SK-N-SH (cell line): ENCODE measurements around the gene ZNF462. TPM values are rescaled to one million over a fixed set of nuclear protein-coding genes. Genes with fewer than 3 reads are reported as not detected.

Experiments used
- CTCF ChIA-PET: fragments of 300-600, 350-600 bp; formaldehyde crosslinking; extraction: SDS; loops from one replicate; lab custom pipeline; 2021; lab: Yijun Ruan, JAX
- POLR2A ChIA-PET: fragments of 350-600 bp; sonication (Branson Sonifier 250); formaldehyde crosslinking; extraction: SDS; loops from one replicate; lab custom pipeline; 2020; ENCODE audit warnings: antibody characterized with exemption, inconsistent platforms; lab: Yijun Ruan, JAX
- DNase-seq: peaks from one replicate; pipeline ENCODE4 v3.0.0; 2012
- H2AFZ ChIP-seq: fragments of 200-600 bp; sonication (generic); 2 replicates; pipeline ENCODE4 v1.8.1; 2016; ENCODE audit warnings: antibody characterized with exemption, mild to moderate bottlenecking, low read depth
- H3F3A ChIP-seq: fragments of 200-600 bp; sonication (generic); replicated peaks from 2 replicates; pipeline ENCODE3; 2016; ENCODE audit warnings: antibody characterized with exemption, mild to moderate bottlenecking; ENCODE audit not compliant: insufficient read depth
- H3K27ac ChIP-seq, 2 experiments: fragments of 200-500 bp in 1 of 2; fragments of 200-600 bp in 1 of 2; sonication (Bioruptor generic) in 1 of 2; sonication (generic), shearing (Covaris generic) in 1 of 2; 2 replicates each; pipeline versions ENCODE4 v1.5.1 to v1.6.1; 2014 to 2016; ENCODE audit warnings: low read depth in 2 of 2, inconsistent platforms in 1 of 2, low read length in 1 of 2, mild to moderate bottlenecking in 1 of 2, mixed read lengths in 1 of 2
- H3K27me3 ChIP-seq: fragments of 200-600 bp; sonication (generic), shearing (Covaris generic); 2 replicates; pipeline ENCODE4 v1.6.1; 2016; ENCODE audit warnings: mixed run types; ENCODE audit not compliant: insufficient read depth
- H3K36me3 ChIP-seq, 2 experiments: fragments of 200-500 bp in 1 of 2; fragments of 200-600 bp in 1 of 2; sonication (Bioruptor generic) in 1 of 2; sonication (generic) in 1 of 2; replicated peaks in 1 of 2; 2 replicates each; pipeline versions ENCODE3 to v1.5.1; 2014 to 2016; ENCODE audit warnings: low read length in 1 of 2, mild to moderate bottlenecking in 1 of 2; ENCODE audit not compliant: insufficient read depth in 2 of 2, control insufficient read depth in 1 of 2
- H3K4me1 ChIP-seq, 2 experiments: fragments of 200-500 bp in 1 of 2; fragments of 200-600 bp in 1 of 2; sonication (Bioruptor generic) in 1 of 2; sonication (generic), shearing (Covaris generic) in 1 of 2; 2 replicates each; pipeline versions ENCODE4 v1.5.1 to v1.6.1; 2014 to 2016; ENCODE audit warnings: low read depth in 1 of 2, low read length in 1 of 2, mixed run types in 1 of 2; ENCODE audit not compliant: insufficient read depth in 2 of 2, control insufficient read depth in 1 of 2
- H3K4me2 ChIP-seq: fragments of 200-600 bp; sonication (generic), shearing (Covaris generic); 2 replicates; pipeline ENCODE4 v1.6.1; 2017; ENCODE audit warnings: mixed run types
- H3K4me3 ChIP-seq, 2 experiments: fragments of 200-500 bp in 1 of 2; fragments of 200-600 bp in 1 of 2; sonication (Bioruptor generic) in 1 of 2; sonication (generic), shearing (Covaris generic) in 1 of 2; 2 replicates each; pipeline versions ENCODE4 v1.5.1 to v1.8.1; 2014 to 2016; ENCODE audit warnings: low read depth in 2 of 2, inconsistent platforms in 1 of 2, low read length in 1 of 2, mild to moderate bottlenecking in 1 of 2, mixed read lengths in 1 of 2, moderate library complexity in 1 of 2
- H3K79me2 ChIP-seq: fragments of 200-600 bp; sonication (generic); 2 replicates; pipeline ENCODE4 v1.8.1; 2017; ENCODE audit warnings: mild to moderate bottlenecking; ENCODE audit not compliant: insufficient read depth
- H3K9ac ChIP-seq: fragments of 200-600 bp; sonication (generic); 2 replicates; pipeline ENCODE4 v1.6.1; 2017; ENCODE audit warnings: mixed run types
- H3K9me2 ChIP-seq: fragments of 200-600 bp; sonication (generic); 2 replicates; pipeline ENCODE4 v1.6.1; 2017; ENCODE audit warnings: mixed run types
- H3K9me3 ChIP-seq: fragments of 200-600 bp; sonication (generic); 2 replicates; pipeline ENCODE4 v1.6.1; 2017; ENCODE audit warnings: mixed run types, mild to moderate bottlenecking, moderate library complexity
- H4K20me1 ChIP-seq: fragments of 200-600 bp; sonication (generic); 2 replicates; pipeline ENCODE4 v1.6.1; 2017; ENCODE audit warnings: mild to moderate bottlenecking, mixed run types; ENCODE audit not compliant: insufficient read depth
- CHD2 ChIP-seq: fragments of 150-350 bp; IDR thresholded peaks from 2 replicates; pipeline ENCODE4 v1.6.1; 2018; ENCODE audit warnings: low read length; ENCODE audit not compliant: partially characterized antibody
- EZH2phosphoT487 ChIP-seq: fragments of 200-600 bp; sonication (generic); IDR thresholded peaks from 2 replicates; pipeline ENCODE4 v1.6.1; 2017; ENCODE audit warnings: low read depth, mixed run types, mild to moderate bottlenecking, antibody characterized with exemption, moderate library complexity, borderline replicate concordance
- FOSL2 ChIP-seq: IDR thresholded peaks from 2 replicates; pipeline ENCODE4 v1.4.0; 2012; ENCODE audit warnings: low read depth, mild to moderate bottlenecking, moderate library complexity, borderline replicate concordance
- JUND ChIP-seq: IDR thresholded peaks from 2 replicates; pipeline ENCODE4 v1.4.0; 2012
- MEF2A ChIP-seq: IDR thresholded peaks from 2 replicates; pipeline ENCODE4 v1.4.0; 2012; ENCODE audit warnings: low read depth, borderline replicate concordance
- MXI1 ChIP-seq: IDR thresholded peaks from 2 replicates; pipeline ENCODE4 v1.6.1; 2012; ENCODE audit warnings: mild to moderate bottlenecking, low read depth, low read length, improper control_type of control experiment
- NFIC ChIP-seq: IDR thresholded peaks from 2 replicates; pipeline ENCODE4 v1.4.0; 2012; ENCODE audit warnings: borderline replicate concordance
- RAD21 ChIP-seq: IDR thresholded peaks from 2 replicates; pipeline ENCODE4 v1.6.1; 2012; ENCODE audit warnings: mild to moderate bottlenecking, low read length
- TAF1 ChIP-seq: IDR thresholded peaks from 2 replicates; pipeline ENCODE4 v1.6.1; 2012; ENCODE audit warnings: low read depth, mild to moderate bottlenecking, low read length, moderate library complexity, borderline replicate concordance
- TCF12 ChIP-seq: IDR thresholded peaks from 2 replicates; pipeline ENCODE4 v1.4.0; 2012
- WGBS: methylation state at CpG from one replicate; pipeline ENCODE4 v1.1.6; 2017; ENCODE audit warnings: low lambda C conversion rate; 5-methylcytosine and 5-hydroxymethylcytosine counted together
- polyA plus RNA-seq, 3 experiments: library from polyadenylated mRNA; depleted of rRNA; stranded (reverse); fragments of >200 nt; gene quantifications; 2 replicates each; pipeline ENCODE4 v1.2.3, GENCODE V29; 2012
- TF ChIP-seq, protein P1 (sequence below): IDR thresholded peaks from 2 replicates; pipeline ENCODE4 v1.4.0; 2012; ENCODE audit warnings: low read depth, borderline replicate concordance
- TF ChIP-seq, protein P2 (sequence below): IDR thresholded peaks from 2 replicates; pipeline ENCODE4 v1.4.0; 2012; ENCODE audit warnings: low read depth, borderline replicate concordance
- TF ChIP-seq, protein P3 (sequence below): IDR thresholded peaks from 2 replicates; pipeline ENCODE4 v1.4.0; 2012; ENCODE audit warnings: low read depth
- TF ChIP-seq, protein P4 (sequence below): IDR thresholded peaks from 2 replicates; pipeline ENCODE4; 2012

Gene ZNF462
- polyA plus RNA-seq, 1 of the 3 experiments (the other 2 are of a cell fraction) = 5.2 TPM

DNA sequence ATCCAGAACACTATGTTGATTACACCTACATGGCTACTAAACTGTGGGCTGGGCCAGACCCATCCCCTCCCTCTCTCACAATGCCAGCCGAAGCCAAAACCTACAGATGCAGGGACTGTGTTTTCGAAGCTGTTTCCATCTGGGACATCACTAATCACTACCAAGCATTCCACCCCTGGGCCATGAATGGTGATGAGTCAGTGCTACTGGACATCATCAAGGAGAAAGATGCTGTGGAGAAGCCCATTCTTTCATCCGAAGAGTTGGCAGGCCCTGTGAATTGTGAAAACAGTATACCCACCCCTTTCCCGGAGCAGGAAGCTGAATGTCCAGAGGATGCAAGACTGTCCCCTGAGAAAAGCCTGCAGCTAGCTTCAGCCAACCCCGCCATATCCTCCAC, 65.0 kb downstream of the ZNF462 start:
- POLR2A ChIA-PET = no interaction called here

DNA sequence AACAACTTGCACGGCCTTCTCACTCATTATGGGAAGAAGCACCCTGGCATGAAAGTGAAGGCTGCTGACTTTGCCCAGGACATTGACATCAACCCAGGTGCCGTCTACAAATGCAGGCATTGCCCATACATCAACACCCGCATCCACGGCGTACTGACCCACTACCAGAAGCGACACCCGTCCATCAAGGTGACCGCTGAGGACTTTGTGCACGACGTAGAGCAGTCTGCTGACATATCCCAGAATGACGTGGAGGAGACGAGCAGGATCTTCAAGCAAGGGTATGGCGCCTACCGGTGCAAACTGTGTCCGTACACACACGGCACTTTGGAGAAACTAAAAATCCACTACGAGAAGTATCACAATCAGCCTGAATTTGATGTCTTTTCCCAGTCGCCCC, 65.4 kb downstream of the ZNF462 start:
- ChIA-PET POLR2A (no interaction called here), CTCF (no interaction called here)
- Histone ChIP-seq H3F3A (no peaks in the 10 kb centered on the region), H3K9me2 (no peaks in the 10 kb centered on the region), H3K27ac (no peak overlapping the region), H4K20me1 (no peaks in the 10 kb centered on the region), H3K4me2 (no peak overlapping the region), H3K79me2 (no peaks in the 10 kb centered on the region)
- DNase-seq = no peak
- WGBS = 97% methylated on average over 17 of the region's 18 CpGs
- TF ChIP-seq TCF12 = no peak
- TF ChIP-seq, protein P1, sequence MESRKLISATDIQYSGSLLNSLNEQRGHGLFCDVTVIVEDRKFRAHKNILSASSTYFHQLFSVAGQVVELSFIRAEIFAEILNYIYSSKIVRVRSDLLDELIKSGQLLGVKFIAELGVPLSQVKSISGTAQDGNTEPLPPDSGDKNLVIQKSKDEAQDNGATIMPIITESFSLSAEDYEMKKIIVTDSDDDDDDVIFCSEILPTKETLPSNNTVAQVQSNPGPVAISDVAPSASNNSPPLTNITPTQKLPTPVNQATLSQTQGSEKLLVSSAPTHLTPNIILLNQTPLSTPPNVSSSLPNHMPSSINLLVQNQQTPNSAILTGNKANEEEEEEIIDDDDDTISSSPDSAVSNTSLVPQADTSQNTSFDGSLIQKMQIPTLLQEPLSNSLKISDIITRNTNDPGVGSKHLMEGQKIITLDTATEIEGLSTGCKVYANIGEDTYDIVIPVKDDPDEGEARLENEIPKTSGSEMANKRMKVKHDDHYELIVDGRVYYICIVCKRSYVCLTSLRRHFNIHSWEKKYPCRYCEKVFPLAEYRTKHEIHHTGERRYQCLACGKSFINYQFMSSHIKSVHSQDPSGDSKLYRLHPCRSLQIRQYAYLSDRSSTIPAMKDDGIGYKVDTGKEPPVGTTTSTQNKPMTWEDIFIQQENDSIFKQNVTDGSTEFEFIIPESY = no peak
- no peak for TF ChIP-seq MEF2A
- TF ChIP-seq FOSL2 = no peak
- TF ChIP-seq, protein P2, sequence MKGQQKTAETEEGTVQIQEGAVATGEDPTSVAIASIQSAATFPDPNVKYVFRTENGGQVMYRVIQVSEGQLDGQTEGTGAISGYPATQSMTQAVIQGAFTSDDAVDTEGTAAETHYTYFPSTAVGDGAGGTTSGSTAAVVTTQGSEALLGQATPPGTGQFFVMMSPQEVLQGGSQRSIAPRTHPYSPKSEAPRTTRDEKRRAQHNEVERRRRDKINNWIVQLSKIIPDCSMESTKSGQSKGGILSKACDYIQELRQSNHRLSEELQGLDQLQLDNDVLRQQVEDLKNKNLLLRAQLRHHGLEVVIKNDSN = no peak
- TF ChIP-seq, protein P3, sequence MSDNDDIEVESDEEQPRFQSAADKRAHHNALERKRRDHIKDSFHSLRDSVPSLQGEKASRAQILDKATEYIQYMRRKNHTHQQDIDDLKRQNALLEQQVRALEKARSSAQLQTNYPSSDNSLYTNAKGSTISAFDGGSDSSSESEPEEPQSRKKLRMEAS = no peak
- TF ChIP-seq MXI1 = no peak
- no peak for TF ChIP-seq RAD21
- no peak for TF ChIP-seq CHD2
- TF ChIP-seq, all 33 proteins: peak for 0
- no peaks in the 10 kb centered on the region for H3K27me3 ChIP-seq
- H3K36me3 ChIP-seq = peaks cover 45 to 96% of the 10 kb centered on the region in 2 experiments
- no peaks in the 10 kb centered on the region for H3K4me1 ChIP-seq
- no peak overlapping the region for H3K9ac ChIP-seq
- no peak overlapping the region for H2AFZ ChIP-seq
- no peaks in the 10 kb centered on the region for H3K9me3 ChIP-seq
- no peak overlapping the region for H3K4me3 ChIP-seq

More for the DNA sequence above, 65.0 kb downstream of the ZNF462 start:
- H3K27me3 ChIP-seq = no peaks in the 10 kb centered on the region
- no peak overlapping the region for H3K4me2 ChIP-seq
- H3K4me3 ChIP-seq = no peak overlapping the region
- peaks cover 41 to 95% of the 10 kb centered on the region in 2 experiments for H3K36me3 ChIP-seq
- H3K9me2 ChIP-seq = no peaks in the 10 kb centered on the region
- no peaks in the 10 kb centered on the region for H3K9me3 ChIP-seq
- no peaks in the 10 kb centered on the region for H4K20me1 ChIP-seq
- no peak overlapping the region for H3K9ac ChIP-seq
- no peaks in the 10 kb centered on the region for H3F3A ChIP-seq
- TF ChIP-seq TAF1 = no peak
- no peak for TF ChIP-seq EZH2phosphoT487
- no peak for TF ChIP-seq NFIC
- TF ChIP-seq MEF2A = no peak
- TF ChIP-seq TCF12 = peak; percentile 59
- TF ChIP-seq, protein P4, sequence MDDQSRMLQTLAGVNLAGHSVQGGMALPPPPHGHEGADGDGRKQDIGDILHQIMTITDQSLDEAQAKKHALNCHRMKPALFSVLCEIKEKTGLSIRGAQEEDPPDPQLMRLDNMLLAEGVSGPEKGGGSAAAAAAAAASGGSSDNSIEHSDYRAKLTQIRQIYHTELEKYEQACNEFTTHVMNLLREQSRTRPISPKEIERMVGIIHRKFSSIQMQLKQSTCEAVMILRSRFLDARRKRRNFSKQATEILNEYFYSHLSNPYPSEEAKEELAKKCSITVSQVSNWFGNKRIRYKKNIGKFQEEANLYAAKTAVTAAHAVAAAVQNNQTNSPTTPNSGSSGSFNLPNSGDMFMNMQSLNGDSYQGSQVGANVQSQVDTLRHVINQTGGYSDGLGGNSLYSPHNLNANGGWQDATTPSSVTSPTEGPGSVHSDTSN = 0 out of 2 replicates have a peak, but pooled peaks have one; percentile 26
- 0 out of 2 replicates have a peak, but pooled peaks have one; percentile 24 for TF ChIP-seq FOSL2
- peak; percentile 21; the same call in 1 of the 2 replicates for TF ChIP-seq JUND
- H3K79me2 ChIP-seq = no peaks in the 10 kb centered on the region
- no peaks in the 10 kb centered on the region for H3K4me1 ChIP-seq
- H3K27ac ChIP-seq = no peak overlapping the region
- CTCF ChIA-PET = no interaction called here
- no peak overlapping the region for H2AFZ ChIP-seq
- DNase-seq = no peak
- WGBS = 62% methylated on average over 5 of the region's 5 CpGs
